ENCODE measurements around the gene PPIE.
"Not testable (repeated sequence)": the region's sequence is repeated elsewhere in the genome, so short reads cannot be mapped to it uniquely, and the experiment has no call there.

The PPIE gene

DNA sequence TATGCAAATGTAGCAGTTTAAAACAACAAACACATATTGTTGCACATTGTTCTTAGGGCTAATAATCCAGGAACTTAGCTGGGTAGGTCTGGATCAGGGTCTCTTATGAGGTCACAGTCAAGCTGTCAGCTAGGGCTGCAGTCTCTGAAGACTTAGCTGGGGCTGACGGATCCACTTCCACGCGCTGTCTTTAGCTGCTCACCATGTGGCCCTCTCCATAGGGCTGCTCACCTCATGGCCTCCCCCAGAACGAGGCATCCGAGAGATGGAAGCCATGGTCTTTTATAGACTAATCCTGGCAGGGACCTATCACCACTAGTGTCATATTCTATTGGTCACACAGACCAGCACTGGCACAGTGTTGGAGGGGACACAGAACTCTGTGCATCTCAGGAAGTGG is 41.1 kb downstream of the PPIE start:
- DNase-seq = no peak

DNA sequence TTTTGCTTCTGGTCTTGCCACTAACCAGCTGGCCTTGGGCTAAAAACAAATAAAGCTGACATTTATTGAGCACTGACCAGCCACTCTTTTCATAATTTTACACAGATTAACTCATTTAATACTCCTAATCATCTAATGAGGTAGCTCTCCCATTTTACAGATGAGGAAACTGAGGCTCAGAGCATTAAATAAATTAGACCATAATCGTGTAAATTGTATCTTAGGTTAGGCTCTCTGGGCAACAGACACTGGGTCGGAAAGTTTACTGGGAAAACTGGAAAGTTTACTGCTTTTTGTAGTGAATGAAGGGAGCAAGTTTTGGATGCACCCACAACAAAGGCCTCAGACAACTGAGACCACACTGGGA is 42.6 kb downstream of the PPIE start:
- DNase-seq = no peak

DNA sequence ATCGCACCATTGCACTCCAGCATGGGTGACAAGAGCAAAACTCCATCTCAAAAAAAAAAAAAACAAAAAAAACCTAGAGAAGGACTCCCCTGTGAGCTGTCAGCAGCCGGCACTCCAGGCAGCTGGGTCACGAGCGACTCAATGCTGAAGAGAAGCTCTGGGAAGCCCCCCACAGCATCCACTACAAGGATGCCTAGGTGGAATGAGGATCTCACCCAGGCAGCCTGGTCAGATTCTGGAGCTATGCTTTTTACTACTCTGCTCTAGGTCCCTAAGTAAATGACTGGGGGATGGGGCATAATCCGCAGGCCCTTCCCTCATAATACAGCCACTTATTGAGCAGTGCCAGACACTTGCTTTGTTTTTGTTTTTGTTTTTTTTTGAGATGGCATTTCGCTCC is 43.4 kb downstream of the PPIE start:
- DNase-seq = no peak

DNA sequence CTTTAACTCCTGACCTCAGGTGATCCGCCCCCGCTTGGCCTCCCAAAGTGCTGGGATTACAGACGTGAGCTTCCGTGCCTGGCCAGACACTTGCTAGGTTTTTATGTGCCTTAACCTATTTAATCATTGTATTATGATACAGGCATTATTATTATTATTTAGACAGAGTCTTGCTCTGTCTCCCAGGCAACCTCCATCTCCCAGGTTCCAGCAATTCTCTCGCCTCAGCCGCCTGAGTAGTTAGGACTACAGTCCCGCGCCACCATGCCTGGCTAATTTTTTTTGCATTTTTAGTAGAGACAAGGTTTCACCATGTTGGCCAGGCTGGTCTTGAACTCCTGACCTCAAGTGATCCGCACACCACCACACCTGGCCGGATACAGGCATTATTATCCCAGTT is 44.0 kb downstream of the PPIE start:
- not testable (repeated sequence) for DNase-seq

DNA sequence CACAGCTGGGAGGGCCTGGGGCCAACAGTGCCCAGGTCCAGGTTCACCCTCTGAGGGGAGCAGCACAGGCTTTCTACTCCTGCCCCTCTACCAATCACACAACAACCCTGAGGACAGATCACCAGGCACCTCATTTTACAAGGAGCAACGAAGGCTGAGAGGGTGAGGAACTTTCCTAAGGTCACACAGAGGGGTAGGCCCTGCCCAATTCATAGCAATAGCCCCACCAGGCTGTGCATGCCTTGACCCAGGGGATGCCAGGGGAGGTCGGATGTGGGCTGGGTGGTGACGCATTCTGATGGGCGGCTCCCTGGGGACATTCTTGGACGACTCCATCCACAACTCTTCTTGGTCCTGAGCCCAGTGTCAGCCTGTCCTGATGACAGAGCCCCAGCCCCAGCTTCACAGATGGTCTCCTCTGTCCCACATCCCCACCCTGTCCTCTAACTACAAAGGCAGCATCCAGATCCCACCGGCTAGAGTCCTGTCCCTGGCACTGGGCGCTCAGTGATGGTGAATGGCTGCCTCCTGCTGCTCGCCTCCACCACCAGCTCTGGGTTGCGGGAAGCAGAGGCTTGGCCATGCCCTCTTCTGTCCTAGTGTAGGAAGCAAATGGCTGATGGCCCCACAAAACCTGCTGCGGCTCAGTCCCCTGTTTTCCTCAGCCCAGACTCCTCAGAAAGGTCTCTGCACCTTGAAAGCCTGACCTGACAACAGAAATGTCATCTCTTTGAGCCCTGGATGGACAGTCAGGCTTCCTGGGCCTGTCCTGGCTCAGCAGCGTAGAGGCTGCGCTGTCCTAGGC is 47.8 kb downstream of the PPIE start:
- DNase-seq = not testable (repeated sequence)

DNA sequence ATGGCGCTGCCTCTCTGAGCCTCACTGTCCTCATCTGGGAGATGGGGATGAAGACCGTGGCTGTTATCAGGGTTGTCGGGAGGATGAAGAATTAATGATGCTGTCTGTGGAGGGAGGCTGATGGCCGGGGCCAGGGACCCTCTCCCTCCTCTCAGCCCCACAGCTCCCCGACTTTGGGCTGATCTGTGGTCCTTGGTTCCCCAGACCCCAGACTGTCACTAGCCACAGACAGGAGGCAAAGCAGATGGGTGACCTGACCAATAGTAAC is 48.4 kb downstream of the PPIE start:
- not testable (repeated sequence) for DNase-seq

DNA sequence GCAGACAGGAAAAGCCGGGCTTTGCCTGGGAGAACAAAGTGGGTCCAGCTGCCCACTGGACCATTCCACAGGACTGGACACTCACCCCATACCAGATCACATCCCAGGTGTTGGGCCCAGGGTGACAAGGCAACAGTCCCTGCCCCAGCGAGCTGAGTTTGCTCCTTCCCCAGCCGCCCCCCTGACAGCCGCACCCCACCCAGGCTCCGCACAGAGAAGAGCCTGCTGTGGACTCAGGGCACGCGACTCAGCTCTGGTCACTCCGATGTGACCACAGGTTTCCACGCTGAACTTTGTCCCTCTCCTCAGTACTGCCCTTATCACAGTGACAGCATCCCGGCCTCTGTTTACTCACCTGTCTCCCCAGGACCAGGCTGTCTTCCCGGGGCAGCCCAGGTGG is 48.8 kb downstream of the PPIE start:
- no peak for DNase-seq

DNA sequence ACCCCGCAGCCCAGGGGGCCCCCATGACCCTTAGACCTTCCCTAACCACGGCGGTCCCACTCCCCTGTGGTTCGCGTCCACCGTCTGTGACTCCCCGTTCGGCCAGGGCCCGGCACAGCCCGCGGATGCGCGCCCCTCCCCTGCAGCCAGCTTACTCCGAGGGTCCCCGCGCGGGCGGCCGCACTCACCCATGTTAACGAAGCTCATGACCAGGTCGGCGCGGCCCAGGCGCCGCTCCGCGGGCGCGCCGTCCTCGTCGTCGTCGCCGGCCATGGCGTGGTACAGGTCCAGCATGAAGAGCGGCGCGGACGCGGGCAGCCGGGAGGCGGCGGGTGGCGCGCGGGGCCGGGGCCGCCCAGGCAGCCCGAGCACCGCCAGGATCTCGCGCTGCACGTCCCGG is 49.3 kb downstream of the PPIE start:
- DNase-seq = not testable (repeated sequence)

DNA sequence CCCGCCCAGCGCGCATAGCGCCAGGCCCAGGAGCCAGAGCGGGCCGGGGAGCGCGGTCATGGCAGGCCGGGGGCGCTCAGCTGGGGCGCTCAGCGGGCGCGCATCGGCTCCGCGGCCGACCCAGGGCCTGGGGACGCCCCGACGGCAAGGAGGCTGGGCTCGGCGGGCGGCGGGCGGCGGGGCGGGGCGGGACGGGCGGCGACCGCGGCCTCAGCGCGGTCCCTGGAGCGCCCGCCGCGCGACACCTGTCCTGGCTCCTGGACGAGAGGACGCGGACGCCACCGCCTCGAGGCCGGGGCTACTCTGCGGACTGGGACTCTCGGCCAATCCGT is 49.7 kb downstream of the PPIE start:
- DNase-seq = no peak

DNA sequence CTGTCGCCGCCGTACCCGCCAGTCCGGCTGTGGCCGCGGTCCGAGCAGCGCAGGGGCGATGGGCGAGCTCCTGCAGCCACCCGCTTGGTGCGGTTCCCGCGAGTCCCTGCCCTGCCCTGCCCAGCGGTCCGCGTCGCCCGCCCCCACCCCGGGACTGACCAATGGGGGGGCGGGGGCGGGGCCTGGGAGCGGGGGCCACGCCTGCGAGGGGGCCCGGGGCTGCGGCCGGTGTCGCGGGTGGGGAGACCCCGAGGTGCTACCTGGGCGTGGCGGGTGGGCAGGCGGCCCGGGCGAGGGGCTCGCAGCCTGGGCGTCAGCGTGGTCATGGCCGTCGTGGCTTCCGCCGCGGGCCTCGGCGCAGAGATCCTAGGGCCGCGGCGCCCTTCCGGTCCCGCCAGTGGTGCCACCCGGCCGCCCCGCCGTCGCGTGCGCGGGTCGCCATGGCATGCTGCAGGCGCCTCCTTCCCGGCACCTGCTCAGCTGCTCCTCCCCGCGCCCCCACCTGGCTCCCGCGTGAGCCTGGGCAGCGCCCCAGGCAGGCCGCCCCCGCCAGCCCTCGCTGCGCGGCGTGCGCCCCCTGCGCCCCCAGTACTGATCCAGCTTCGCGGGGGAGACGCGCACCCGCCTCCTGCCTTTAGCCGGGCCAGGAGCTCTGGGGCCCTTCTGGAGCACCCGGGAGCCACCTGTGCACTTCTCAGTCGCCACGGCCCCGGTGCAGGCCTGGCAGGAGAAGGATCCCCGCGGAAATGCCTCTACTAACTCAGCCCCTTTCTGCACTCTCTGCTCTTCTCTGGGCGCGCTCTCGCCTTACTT is 50.3 kb downstream of the PPIE start, which contains the start of gene BMP8B:
Gene BMP8B, minus strand, starts transcription at position 108 of the 813 bp plus-strand sequence. CDS start 380 bp downstream, outside the sequence.
- peak; percentile 63 to 74 for DNase-seq

DNA sequence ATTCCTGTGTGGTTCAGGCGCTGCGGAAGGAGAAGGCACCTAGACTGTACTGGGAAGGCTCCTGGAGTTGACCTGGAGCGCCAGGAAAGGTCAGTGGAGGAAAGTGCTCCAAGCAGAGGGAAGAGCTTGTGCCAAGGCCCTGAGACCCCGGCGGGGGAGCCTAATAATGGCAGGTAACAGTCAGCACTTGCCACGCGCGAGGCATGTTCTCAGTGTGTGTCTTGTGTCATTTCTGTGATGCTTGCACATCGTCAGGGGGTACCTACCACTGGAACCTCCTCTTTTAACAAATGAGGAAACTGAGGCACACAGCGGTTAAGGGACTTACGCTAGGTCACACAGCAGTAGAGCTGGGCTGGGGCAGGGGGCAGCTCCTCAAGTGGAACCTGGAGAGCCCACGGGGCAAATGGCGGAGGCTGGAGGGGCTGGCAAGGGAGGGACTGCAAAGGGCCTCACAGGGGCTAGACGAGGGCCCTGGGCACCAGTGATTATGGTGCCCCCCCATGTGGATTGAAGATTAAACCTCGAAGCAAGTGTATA is 51.0 kb downstream of the PPIE start:
- no peak for DNase-seq

DNA sequence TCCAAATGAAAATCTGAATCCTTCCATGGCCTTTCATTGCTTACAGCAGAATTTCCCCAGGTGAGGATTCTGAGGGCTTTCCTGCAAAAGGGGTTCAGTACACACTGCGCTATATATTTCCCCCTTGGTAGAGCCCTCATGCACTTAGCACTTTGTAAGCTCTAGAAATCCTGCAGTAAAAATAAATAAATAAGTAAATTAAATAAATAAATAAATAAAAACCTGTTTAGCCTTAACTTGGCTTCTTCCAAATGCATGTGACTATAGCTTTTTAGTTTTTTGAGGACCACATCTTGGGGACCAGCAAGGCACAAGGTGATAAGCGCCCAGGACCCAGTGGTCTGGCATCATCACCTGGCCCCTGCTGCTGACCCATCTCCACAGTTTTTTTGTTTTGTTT is 53.2 kb downstream of the PPIE start:
- DNase-seq = no peak

DNA sequence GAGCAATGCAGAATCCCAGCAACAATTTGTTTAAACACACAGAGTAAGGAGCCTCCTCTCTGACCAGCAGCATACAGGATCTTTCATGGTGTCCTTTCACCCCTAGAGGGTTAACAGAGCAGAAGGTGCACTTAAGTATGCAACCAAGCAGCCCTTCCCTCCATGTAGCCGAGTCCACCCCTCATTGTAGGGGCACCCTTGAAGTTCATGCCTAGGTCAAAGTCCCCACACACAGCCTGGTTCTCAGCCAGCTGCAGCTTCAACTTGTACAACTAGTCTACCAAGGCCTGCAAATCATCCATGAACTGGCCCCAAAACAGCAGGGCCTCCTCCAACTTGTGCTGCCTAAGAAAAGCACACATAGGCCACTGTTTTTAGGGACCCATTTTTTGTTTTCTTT is 57.0 kb downstream of the PPIE start:
- DNase-seq = no peak

DNA sequence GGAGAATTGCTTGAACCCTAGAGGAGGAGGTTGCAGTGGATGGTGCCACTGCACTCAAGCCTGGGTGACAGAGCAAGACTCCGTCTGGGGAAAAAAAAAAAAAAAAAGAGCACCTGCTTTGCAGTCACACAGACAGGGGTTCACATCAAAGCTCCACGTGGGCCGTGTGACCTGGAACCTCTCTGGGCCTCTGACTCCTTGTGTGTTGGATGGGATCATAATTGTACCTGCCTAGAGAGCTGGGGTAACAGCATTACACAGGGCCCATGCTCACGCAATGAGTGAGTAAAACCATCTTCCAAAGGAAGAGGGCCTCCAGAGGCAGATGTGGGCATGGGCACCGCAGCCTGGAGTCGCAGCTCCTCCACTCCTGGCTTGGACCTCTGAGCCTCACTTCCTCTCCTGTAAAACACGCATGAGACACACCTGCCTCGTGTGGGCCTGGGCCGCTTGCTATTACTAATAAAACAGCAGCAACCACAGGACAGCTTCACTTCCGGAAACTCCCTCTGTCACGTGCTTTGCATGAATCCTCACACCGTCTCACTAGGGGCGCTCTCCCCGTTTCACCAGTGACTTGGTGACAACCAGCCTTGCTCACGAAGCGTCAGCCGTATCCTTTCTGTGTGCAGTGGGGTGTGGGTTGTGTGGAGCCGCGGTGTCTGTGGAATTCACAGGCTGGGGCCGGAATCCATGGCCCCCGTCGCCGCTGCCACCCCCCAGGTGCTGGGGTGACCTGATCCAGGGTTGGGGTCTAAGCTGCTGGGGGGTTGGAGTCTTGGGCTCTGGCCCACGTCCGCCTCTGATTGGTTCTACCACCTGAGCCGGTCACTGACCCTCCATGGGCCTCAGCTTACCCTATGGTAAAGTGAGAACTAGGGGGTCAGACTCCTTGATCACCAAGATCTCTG is 60.4 kb downstream of the PPIE start:
- DNase-seq = peak; percentile 84 to 92

DNA sequence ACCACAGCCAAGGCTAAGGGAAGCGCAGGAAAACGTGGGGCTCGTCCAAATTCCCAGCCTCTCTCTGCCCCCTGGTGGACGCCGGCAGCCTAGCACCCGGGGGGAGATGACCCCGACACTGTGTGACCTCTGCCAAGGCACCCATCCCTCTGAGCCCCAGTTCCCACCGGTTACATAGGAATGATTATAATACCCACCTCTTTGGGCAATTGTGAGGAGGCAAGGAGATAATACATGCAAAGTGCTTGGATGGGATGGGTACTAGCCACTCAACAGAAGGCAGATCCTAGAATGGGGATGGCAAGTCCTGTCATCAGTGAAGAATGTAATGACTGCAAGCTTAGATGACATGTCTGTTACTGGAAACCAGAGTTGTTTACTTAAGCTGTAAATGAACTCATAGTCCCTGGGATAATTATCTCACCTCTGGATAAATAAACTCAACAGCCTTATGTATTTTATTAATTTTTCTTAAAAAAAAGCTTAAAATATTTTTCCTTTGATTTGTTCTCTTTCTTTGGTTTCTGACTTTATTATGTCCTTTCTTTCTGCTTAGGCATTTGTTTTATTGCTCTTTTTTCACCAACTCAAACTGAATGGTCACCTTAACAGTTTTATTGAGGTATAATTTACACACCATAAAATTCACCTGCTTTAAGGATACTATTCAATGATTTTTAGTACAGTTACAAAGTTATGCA is 61.2 kb downstream of the PPIE start:
- DNase-seq = peak; percentile 49 to 83

DNA sequence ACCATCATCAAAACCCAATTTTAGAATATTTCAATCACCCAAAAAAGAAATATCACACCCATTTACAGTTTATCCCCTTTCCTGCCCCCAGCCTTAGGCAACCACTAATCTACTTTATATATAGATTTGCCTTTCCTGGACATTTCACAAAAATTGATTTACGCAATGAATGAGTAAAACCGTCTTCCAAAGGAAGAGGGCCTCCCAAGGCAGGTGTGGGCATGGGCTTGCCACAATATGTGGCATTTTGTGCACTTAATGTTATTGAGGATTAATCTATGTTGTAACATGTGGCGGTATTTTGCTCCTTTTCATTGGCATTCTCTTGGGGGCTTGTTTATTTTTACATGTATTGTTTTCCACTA is 61.8 kb downstream of the PPIE start:
- no peak for DNase-seq

DNA sequence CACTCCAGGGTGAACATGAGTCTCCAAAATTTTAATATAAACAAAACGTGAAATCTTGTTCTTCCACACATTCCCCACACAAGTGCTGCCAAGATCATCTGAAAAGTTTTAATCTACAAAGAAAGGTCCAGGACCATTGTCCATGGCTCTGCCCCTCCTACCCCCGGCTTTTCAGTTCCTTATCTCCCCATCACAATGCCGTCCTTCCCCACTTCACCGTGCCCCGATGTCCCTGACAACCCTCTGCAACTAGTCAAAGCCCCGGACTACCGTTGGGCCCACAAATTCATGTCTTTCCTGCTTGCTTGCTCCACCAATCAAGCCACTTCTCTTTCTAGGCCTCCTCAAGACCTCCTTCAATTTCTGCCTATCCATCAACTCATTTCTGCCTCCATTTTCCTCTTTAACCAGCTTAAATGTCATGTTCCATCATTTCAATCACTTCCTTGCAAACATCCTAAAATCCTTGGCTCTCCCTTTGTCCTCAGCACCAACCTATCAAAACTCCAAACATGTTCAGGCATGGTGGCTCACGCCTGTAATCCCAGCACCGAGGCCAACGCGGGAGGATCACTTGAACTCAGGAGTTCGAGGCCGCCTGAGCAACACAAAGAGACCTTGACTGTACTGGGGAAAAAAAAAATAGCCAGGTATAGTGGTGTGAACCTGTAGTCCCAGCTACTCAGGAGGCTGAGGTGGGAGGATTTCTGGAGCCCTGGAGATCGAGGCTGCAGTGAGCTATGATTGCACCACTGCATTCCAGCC is 64.0 kb downstream of the PPIE start:
- DNase-seq = no peak

DNA sequence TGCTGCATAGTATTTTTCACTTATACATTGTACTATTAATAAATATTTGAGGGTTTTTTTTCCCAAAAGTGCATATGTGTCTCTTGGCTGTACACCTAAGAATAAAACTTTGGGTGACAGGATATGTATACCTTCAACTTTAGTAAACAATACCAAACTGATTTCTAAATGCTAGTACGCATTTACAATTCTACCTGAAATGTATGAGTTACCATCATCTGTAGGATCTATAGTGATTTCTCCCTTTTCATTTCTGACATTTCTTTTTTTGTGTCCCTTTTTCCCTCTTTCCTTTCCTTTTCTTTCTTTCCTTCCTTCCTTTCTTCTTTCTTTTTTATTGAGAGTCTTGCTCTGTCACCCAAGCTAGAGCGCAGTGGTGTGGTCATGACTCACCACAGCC is 66.7 kb downstream of the PPIE start:
- DNase-seq = no peak

DNA sequence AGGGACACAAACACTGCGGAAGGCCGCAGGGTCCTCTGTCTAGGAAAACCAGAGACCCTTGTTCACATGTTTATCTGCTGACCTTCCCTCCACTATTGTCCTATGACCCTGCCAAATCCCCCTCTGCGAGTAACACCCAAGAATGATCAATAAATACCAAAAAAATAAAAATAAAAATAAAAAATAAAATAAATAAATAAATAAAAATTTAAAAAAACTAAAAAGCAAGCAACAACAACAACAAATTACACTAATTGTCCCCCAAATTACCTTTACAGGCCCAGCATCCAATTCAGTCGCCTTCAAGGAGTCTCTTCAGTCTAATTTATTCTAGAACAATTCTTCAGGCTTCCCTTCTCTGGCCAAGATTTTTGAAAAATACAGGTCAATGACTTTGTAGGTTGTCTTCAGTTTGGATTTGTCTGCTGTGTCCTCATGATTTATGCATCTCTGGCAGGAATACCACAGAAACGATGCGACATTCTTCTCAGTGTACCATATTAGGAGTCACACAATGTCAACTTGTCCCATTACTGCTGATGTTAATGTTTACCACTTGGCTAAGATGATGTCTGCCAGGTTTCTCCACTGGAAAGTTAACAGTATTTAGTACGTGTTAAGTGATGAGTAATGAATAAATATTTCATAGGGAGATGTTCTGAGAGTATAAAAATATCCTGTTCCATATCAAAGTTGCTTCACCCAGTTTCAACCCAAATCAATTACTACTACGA is 70.3 kb downstream of the PPIE start:
- no peak for DNase-seq

DNA sequence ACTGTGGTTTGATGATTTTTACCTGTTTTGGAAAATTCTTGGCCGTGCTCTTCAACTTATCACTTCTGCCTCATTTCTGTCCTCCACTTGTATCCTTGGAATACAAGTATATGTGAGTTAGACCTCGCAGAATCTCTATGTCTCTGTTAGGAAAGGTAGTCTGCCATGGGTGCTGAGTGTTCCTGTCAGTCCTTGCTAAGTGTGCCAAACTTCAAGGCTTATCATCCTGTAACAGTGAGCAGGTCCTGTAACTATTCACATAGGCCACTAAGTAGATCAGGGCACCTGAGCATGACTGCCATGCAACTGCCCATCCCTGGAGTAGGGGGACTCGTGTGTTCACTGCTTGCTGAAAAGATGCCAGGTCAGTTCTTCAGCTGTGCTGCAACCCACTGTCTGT is 74.2 kb downstream of the PPIE start:
- DNase-seq = no peak
